Keratinocyte (primary cell): ENCODE data around the gene MN1. TPM values are rescaled to one million over a fixed set of nuclear protein-coding genes. Genes with fewer than 3 reads are reported as not detected.

Experiments used
- DNase-seq: peaks from one replicate; pipeline ENCODE4 v3.0.0-alpha.2; 2011; ENCODE audit warnings: low read depth, missing footprints, low spot score
- FAIRE-seq: peaks from 2 replicates; lab custom pipeline; 2011; peaks lifted over from hg19 to GRCh38; lab: Jason Lieb, UNC
- H2AFZ ChIP-seq: 2 replicates; pipeline ENCODE4 v1.6.0; 2012; ENCODE audit warnings: low read length, control low read depth, inconsistent platforms; ENCODE audit not compliant: control insufficient read depth
- H3K27ac ChIP-seq: 2 replicates; pipeline ENCODE4 v1.5.1; 2011; ENCODE audit warnings: low read length; ENCODE audit not compliant: control insufficient read depth, insufficient read depth
- H3K27me3 ChIP-seq: 3 replicates; pipeline ENCODE4 v1.6.0; 2011; ENCODE audit warnings: low read length; ENCODE audit not compliant: control insufficient read depth, insufficient read depth; ENCODE audit errors: extremely low read depth
- H3K36me3 ChIP-seq, 2 experiments: 2 replicates in 1 of 2; 3 replicates in 1 of 2; pipeline ENCODE4 v1.5.1; 2011; ENCODE audit warnings: low read length in 2 of 2, mild to moderate bottlenecking in 1 of 2; ENCODE audit not compliant: control insufficient read depth in 2 of 2, insufficient read depth in 2 of 2; ENCODE audit errors: extremely low read depth in 1 of 2
- H3K4me1 ChIP-seq: 3 replicates; pipeline ENCODE4 v1.5.1; 2011; ENCODE audit warnings: low read length; ENCODE audit not compliant: control insufficient read depth, insufficient read depth; ENCODE audit errors: extremely low read depth
- H3K4me2 ChIP-seq: 3 replicates; pipeline ENCODE4 v1.6.0; 2011; ENCODE audit warnings: low read depth, low read length; ENCODE audit not compliant: control insufficient read depth, insufficient read depth; ENCODE audit errors: extremely low read depth
- H3K4me3 ChIP-seq, 3 experiments: fragments of 200-600 bp in 1 of 3; sonication (generic) in 1 of 3; 2 replicates in 2 of 3; 3 replicates in 1 of 3; pipeline ENCODE4 v1.5.1; 2011 to 2016; ENCODE audit warnings: low read length in 3 of 3, mild to moderate bottlenecking in 3 of 3, control low read depth in 2 of 3, inconsistent platforms in 1 of 3, low read depth in 1 of 3, mixed read lengths in 1 of 3, mixed run types in 1 of 3, moderate library complexity in 1 of 3; ENCODE audit not compliant: control insufficient read depth in 2 of 3, insufficient read depth in 2 of 3; ENCODE audit errors: extremely low read depth in 1 of 3
- H3K79me2 ChIP-seq: 2 replicates; pipeline ENCODE4 v1.6.0; 2012; ENCODE audit warnings: low read length; ENCODE audit not compliant: control insufficient read depth, insufficient read depth
- H3K9ac ChIP-seq: 3 replicates; pipeline ENCODE4 v1.6.0; 2011; ENCODE audit warnings: low read length; ENCODE audit not compliant: control insufficient read depth, insufficient read depth; ENCODE audit errors: extremely low read depth
- H3K9me1 ChIP-seq: 3 replicates; pipeline ENCODE4 v1.6.0; 2011; ENCODE audit warnings: low read length; ENCODE audit not compliant: control insufficient read depth, insufficient read depth; ENCODE audit errors: extremely low read depth
- H3K9me3 ChIP-seq: 2 replicates; pipeline ENCODE4 v1.5.1; 2012; ENCODE audit warnings: low read depth, low read length; ENCODE audit not compliant: control insufficient read depth
- H4K20me1 ChIP-seq: 3 replicates; pipeline ENCODE4 v1.6.0; 2011; ENCODE audit warnings: low read length; ENCODE audit not compliant: control insufficient read depth, insufficient read depth; ENCODE audit errors: extremely low read depth
- EZH2 ChIP-seq: IDR thresholded peaks from one replicate; pipeline ENCODE4 v1.6.1; 2012; ENCODE audit warnings: inconsistent platforms, mild to moderate bottlenecking, low read length, moderate library complexity
- dilution Hi-C: fragments of 300-500 bp; cut with MboI; formaldehyde crosslinking; loops from one replicate; pipeline ENCODE4 v1.7.0; 2020; ENCODE audit warnings: low sequenced_read_pairs; ENCODE audit not compliant: extremely low pct_ligation_motif_present
- polyA plus RNA-seq, 5 experiments: library from polyadenylated mRNA; depleted of rRNA in 3 of 5; stranded (reverse) in 3 of 5; stranded (forward) in 1 of 5; unstranded in 1 of 5; fragments of >200 nt; gene quantifications; 1 replicate in 1 of 5; 2 replicates in 3 of 5; 3 replicates in 1 of 5; pipeline versions ENCODE4 v1.2.1 to v1.2.3, GENCODE V29; 2011 to 2012; ENCODE audit warnings: missing spikeins in 2 of 5, low read depth in 1 of 5, low replicate concordance in 1 of 5
- TF ChIP-seq, protein P1 (sequence below), 3 experiments: IDR thresholded peaks in 1 of 3; conservative IDR thresholded peaks in 1 of 3; optimal IDR thresholded peaks in 1 of 3; 2 replicates in 2 of 3; 3 replicates in 1 of 3; pipeline versions ENCODE3 to v1.5.1; 2011; ENCODE audit warnings: low read length in 3 of 3, mild to moderate bottlenecking in 3 of 3, moderate library complexity in 2 of 3, control low read depth in 1 of 3, inconsistent platforms in 1 of 3; ENCODE audit not compliant: insufficient read depth in 2 of 3; ENCODE audit errors: extremely low read depth in 1 of 3

The MN1 gene
- polyA plus RNA-seq, 1 donor (not counting 4 experiments of a cell fraction or from before 2014, with no cell fraction given), result 2.2 TPM

- no peaks in the 10 kb centered on the region for H3K9me1 ChIP-seq
- H3K4me1 ChIP-seq, result no peaks in the 10 kb centered on the region
- dilution Hi-C loops, result no loop called here
- no peak overlapping the region for H3K4me2 ChIP-seq
- H3K27me3 ChIP-seq, result no peaks in the 10 kb centered on the region
- H3K79me2 ChIP-seq, result peaks cover 28% of the 10 kb centered on the region
- no peaks in the 10 kb centered on the region for H4K20me1 ChIP-seq
- DNase-seq (no peak), FAIRE-seq (no peak)
- no peaks in the 10 kb centered on the region for H3K9me3 ChIP-seq
- TF ChIP-seq, protein P1, sequence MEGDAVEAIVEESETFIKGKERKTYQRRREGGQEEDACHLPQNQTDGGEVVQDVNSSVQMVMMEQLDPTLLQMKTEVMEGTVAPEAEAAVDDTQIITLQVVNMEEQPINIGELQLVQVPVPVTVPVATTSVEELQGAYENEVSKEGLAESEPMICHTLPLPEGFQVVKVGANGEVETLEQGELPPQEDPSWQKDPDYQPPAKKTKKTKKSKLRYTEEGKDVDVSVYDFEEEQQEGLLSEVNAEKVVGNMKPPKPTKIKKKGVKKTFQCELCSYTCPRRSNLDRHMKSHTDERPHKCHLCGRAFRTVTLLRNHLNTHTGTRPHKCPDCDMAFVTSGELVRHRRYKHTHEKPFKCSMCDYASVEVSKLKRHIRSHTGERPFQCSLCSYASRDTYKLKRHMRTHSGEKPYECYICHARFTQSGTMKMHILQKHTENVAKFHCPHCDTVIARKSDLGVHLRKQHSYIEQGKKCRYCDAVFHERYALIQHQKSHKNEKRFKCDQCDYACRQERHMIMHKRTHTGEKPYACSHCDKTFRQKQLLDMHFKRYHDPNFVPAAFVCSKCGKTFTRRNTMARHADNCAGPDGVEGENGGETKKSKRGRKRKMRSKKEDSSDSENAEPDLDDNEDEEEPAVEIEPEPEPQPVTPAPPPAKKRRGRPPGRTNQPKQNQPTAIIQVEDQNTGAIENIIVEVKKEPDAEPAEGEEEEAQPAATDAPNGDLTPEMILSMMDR (optimal IDR thresholded peaks at IDR 0.05 in 1 of 3, IDR thresholded peaks at IDR 0.05 in 1 of 3, conservative IDR thresholded peaks at IDR 0.05 in 1 of 3; ENCODE audit: extremely low read depth in 1 of 3, insufficient read depth in 2 of 3, low read length in 3 of 3), result no peak
- no peak for TF ChIP-seq EZH2
- H2AFZ ChIP-seq, result no peak overlapping the region
- no peak overlapping the region for H3K27ac ChIP-seq
- H3K9ac ChIP-seq, result no peak overlapping the region
- H3K36me3 ChIP-seq, result peaks cover 10 to 11% of the 10 kb centered on the region in 2 experiments
- H3K4me3 ChIP-seq, result no peak overlapping the region
Observed at GRCh38 chr22:27788500-27789288, 12.9 kb downstream of the MN1 start.

- DNase-seq (no peak), FAIRE-seq (no peak)
- H3K9ac ChIP-seq, result no peak overlapping the region
- peaks cover 9 to 11% of the 10 kb centered on the region in 2 experiments for H3K36me3 ChIP-seq
- no peaks in the 10 kb centered on the region for H3K9me3 ChIP-seq
- H3K79me2 ChIP-seq, result peaks cover 24% of the 10 kb centered on the region
- dilution Hi-C loops, result no loop called here
- H4K20me1 ChIP-seq, result no peaks in the 10 kb centered on the region
- no peaks in the 10 kb centered on the region for H3K27me3 ChIP-seq
- no peak overlapping the region for H3K4me2 ChIP-seq
- no peak for TF ChIP-seq EZH2
- TF ChIP-seq, protein P1 (optimal IDR thresholded peaks at IDR 0.05 in 1 of 3, IDR thresholded peaks at IDR 0.05 in 1 of 3, conservative IDR thresholded peaks at IDR 0.05 in 1 of 3; ENCODE audit: extremely low read depth in 1 of 3, insufficient read depth in 2 of 3, low read length in 3 of 3), result no peak
- H3K4me1 ChIP-seq, result no peaks in the 10 kb centered on the region
- H3K4me3 ChIP-seq, result no peak overlapping the region
- H3K9me1 ChIP-seq, result no peaks in the 10 kb centered on the region
- H3K27ac ChIP-seq, result no peak overlapping the region
- H2AFZ ChIP-seq, result no peak overlapping the region
Observed at GRCh38 chr22:27786965-27787364, 14.6 kb downstream of the MN1 start.
